ENCODE data around the gene GALNT17.

The GALNT17 gene

DNA sequence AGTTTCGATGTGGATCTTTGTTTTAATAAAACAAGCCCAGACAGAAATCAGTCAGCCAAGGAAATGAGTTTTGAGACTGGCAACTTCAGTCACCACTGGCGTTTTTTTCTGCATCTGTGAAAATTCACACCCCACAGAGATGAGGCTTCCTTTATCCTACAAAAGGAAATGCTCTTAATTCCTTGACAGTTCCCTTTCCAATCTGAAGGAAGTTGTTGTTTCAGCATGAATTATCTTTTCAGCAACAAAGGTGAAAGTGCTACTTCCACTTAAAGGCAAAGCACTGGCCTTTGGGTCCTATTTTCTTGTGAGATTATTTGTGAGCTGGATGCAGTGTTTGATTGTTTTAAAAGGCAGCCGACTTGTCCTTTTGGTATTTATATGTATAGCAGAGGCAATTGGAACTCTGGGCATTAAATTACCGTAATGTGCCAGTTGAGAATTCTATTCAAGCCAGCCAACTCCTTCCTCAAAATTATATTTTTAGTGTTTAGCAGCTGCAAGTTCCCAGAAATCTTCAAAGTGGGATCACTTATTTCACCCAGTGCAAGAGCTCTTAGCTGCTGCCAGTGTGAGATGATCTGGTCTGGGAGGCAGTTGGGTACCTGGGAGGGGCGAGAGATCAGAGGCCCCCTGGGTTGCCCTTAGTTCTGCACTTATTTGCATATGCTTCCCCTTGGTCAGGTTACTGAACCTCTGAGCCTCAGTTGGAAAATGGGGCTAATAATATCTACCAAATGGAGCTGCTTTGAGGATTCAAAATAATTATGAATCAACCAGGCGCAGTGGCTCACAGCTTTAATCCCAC, 427.1 kb downstream of the GALNT17 start:
- TF ChIP-seq TEAD4 (IDR thresholded peaks at IDR 0.05), result no peak
- TF ChIP-seq EP300 (IDR thresholded peaks at IDR 0.05; ENCODE audit: borderline replicate concordance), result no peak
- TF ChIP-seq, protein P1, sequence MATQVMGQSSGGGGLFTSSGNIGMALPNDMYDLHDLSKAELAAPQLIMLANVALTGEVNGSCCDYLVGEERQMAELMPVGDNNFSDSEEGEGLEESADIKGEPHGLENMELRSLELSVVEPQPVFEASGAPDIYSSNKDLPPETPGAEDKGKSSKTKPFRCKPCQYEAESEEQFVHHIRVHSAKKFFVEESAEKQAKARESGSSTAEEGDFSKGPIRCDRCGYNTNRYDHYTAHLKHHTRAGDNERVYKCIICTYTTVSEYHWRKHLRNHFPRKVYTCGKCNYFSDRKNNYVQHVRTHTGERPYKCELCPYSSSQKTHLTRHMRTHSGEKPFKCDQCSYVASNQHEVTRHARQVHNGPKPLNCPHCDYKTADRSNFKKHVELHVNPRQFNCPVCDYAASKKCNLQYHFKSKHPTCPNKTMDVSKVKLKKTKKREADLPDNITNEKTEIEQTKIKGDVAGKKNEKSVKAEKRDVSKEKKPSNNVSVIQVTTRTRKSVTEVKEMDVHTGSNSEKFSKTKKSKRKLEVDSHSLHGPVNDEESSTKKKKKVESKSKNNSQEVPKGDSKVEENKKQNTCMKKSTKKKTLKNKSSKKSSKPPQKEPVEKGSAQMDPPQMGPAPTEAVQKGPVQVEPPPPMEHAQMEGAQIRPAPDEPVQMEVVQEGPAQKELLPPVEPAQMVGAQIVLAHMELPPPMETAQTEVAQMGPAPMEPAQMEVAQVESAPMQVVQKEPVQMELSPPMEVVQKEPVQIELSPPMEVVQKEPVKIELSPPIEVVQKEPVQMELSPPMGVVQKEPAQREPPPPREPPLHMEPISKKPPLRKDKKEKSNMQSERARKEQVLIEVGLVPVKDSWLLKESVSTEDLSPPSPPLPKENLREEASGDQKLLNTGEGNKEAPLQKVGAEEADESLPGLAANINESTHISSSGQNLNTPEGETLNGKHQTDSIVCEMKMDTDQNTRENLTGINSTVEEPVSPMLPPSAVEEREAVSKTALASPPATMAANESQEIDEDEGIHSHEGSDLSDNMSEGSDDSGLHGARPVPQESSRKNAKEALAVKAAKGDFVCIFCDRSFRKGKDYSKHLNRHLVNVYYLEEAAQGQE (IDR thresholded peaks at IDR 0.05; ENCODE audit: low read depth), result no peak
- TF ChIP-seq RAD21 (IDR thresholded peaks at IDR 0.05; ENCODE audit: low read depth), result no peak
- TF ChIP-seq YY1 (IDR thresholded peaks at IDR 0.05; ENCODE audit: low read depth), result no peak
- TF ChIP-seq EGR1 (IDR thresholded peaks at IDR 0.05), result no peak
- no peak for TF ChIP-seq FOXM1 (IDR thresholded peaks at IDR 0.05; ENCODE audit: borderline replicate concordance, low read depth)
- no peak for TF ChIP-seq ZBTB7A (IDR thresholded peaks at IDR 0.05; ENCODE audit: low read depth)
- TF ChIP-seq CREB1 (IDR thresholded peaks at IDR 0.05; ENCODE audit: low read depth), result no peak
- TF ChIP-seq, protein P2, sequence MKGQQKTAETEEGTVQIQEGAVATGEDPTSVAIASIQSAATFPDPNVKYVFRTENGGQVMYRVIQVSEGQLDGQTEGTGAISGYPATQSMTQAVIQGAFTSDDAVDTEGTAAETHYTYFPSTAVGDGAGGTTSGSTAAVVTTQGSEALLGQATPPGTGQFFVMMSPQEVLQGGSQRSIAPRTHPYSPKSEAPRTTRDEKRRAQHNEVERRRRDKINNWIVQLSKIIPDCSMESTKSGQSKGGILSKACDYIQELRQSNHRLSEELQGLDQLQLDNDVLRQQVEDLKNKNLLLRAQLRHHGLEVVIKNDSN (IDR thresholded peaks at IDR 0.05), result no peak
- TF ChIP-seq TCF12 (IDR thresholded peaks at IDR 0.05; ENCODE audit: low read depth), result no peak
- TF ChIP-seq NFIC (IDR thresholded peaks at IDR 0.05), result no peak
- TF ChIP-seq CEBPB (IDR thresholded peaks at IDR 0.05), result no peak

DNA sequence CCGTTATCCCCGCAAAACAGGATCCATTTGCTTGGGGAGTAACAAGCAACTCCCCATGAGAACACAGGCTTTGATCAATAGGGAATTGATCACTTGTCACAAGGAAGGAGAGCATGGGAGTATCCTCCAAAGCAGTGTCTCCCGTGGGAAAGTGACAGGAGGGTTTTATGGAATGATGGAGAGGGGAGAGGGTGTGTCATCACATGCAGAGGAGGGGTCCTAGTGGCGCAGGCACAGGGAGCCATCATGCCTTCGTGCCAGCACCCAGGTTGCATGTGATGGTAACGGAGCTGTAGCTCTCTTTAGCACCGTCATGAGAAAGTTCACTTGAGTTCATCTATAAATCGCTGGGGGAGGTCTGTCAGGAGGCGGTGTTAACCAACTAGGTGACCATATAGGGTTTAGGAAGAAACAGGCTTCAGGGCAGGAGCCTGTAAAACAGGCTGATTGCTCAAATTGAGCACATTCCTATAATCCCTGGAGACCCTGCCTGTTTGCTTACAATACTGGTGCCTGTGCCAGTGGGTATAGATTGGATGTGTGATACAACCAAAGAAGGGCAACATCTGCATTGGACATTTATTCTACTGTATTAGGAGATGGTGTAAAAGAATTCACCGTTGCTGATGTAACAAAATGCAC, 428.5 kb downstream of the GALNT17 start:
- TF ChIP-seq FOXM1 (IDR thresholded peaks at IDR 0.05; ENCODE audit: borderline replicate concordance, low read depth), result no peak
- TF ChIP-seq EP300 (IDR thresholded peaks at IDR 0.05; ENCODE audit: borderline replicate concordance), result no peak
- TF ChIP-seq, protein P2 (IDR thresholded peaks at IDR 0.05), result no peak
- TF ChIP-seq, protein P1 (IDR thresholded peaks at IDR 0.05; ENCODE audit: low read depth), result no peak
- TF ChIP-seq TCF12 (IDR thresholded peaks at IDR 0.05; ENCODE audit: low read depth), result no peak

DNA sequence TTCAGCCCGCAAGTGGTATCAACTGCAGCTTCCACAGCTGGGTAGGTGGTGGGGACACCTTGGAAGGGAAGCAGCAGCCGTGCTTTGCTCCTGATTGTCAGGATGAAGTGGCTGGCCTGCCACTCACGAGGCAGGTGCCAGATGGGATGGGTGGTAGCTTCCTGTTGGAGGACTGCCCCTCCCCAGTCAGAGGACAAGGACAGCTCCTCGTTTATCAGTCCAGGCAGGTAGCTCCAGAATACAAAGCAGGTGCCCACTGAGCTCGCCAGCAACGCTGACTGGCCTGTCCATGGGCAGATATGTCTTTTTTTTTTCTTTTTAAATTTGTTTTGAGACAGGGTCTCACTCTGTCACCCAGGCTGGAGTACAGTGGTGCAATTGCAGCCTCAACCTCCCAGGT, 431.3 kb downstream of the GALNT17 start:
- TF ChIP-seq TCF12 (IDR thresholded peaks at IDR 0.05; ENCODE audit: low read depth), result no peak
- TF ChIP-seq ZBTB7A (IDR thresholded peaks at IDR 0.05; ENCODE audit: low read depth), result no peak
- TF ChIP-seq, protein P1 (IDR thresholded peaks at IDR 0.05; ENCODE audit: low read depth), result no peak
- TF ChIP-seq YY1 (IDR thresholded peaks at IDR 0.05; ENCODE audit: low read depth), result no peak
- TF ChIP-seq EP300 (IDR thresholded peaks at IDR 0.05; ENCODE audit: borderline replicate concordance), result no peak
- TF ChIP-seq FOXM1 (IDR thresholded peaks at IDR 0.05; ENCODE audit: borderline replicate concordance, low read depth), result no peak
- no peak for TF ChIP-seq CEBPB (IDR thresholded peaks at IDR 0.05)
- no peak for TF ChIP-seq EGR1 (IDR thresholded peaks at IDR 0.05)
- TF ChIP-seq TAF1 (IDR thresholded peaks at IDR 0.05; ENCODE audit: low read depth), result no peak
- TF ChIP-seq, protein P2 (IDR thresholded peaks at IDR 0.05), result no peak
- TF ChIP-seq, protein P3, sequence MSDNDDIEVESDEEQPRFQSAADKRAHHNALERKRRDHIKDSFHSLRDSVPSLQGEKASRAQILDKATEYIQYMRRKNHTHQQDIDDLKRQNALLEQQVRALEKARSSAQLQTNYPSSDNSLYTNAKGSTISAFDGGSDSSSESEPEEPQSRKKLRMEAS (IDR thresholded peaks at IDR 0.05), result no peak
- no peak for TF ChIP-seq TEAD4 (IDR thresholded peaks at IDR 0.05)
- no peak for TF ChIP-seq CREB1 (IDR thresholded peaks at IDR 0.05; ENCODE audit: low read depth)

DNA sequence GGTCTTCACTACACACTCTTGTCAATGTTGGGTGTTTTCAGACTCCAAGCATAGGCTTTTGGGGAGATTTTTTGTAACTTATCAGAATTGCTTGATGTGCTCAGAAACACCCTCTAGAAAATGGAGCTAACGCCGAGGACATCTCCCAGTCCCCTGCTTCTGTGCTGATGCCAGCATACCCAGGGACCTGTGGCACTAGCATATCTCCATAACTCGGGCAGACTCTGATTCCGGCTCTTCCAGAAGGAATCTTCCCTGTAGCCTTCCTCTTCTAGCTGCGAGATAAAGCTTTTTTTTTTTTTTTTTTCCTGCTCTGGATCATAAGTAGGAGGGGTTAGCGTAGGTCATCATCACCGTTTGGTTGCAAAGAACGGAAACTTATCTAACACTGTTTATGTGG, 434.4 kb downstream of the GALNT17 start:
- no peak for TF ChIP-seq TCF12 (IDR thresholded peaks at IDR 0.05; ENCODE audit: low read depth)
- no peak for TF ChIP-seq ZBTB7A (IDR thresholded peaks at IDR 0.05; ENCODE audit: low read depth)
- TF ChIP-seq TEAD4 (IDR thresholded peaks at IDR 0.05), result no peak
- TF ChIP-seq TAF1 (IDR thresholded peaks at IDR 0.05; ENCODE audit: low read depth), result no peak
- TF ChIP-seq, protein P1 (IDR thresholded peaks at IDR 0.05; ENCODE audit: low read depth), result no peak
